ENCODE results near the gene GNL3.

The GNL3 gene

GRCh38 chr3:52688266-52688665 is 2.4 kb downstream of the GNL3 start:
- DNase-seq = no peak

- no peak for DNase-seq
These were observed 3.3 kb downstream of the GNL3 start for GRCh38 chr3:52689151-52689550.

GRCh38 chr3:52690560-52690959 is 4.7 kb downstream of the GNL3 start:
- no peak for DNase-seq

GRCh38 chr3:52693071-52693470 is 7.2 kb downstream of the GNL3 start:
- DNase-seq = no peak

GRCh38 chr3:52694528-52695189 is 8.8 kb downstream of the GNL3 start:
- DNase-seq = no peak

- DNase-seq = no peak
These were observed 10.2 kb downstream of the GNL3 start for GRCh38 chr3:52695798-52696671.

GRCh38 chr3:52696830-52697631 is 11.2 kb downstream of the GNL3 start:
- no peak for DNase-seq

- no peak for DNase-seq
These were observed 11.8 kb downstream of the GNL3 start for GRCh38 chr3:52697632-52697965.

- DNase-seq = no peak
These were observed 17.5 kb downstream of the GNL3 start for GRCh38 chr3:52703341-52703740.

- peak in 5 of 51 donors; percentile 2 to 39 (median 22) for DNase-seq
These were observed 19.0 kb downstream of the GNL3 start for GRCh38 chr3:52704611-52705437.

- peak in 5 of 51 donors; percentile 42 to 63 (median 50) for DNase-seq
These were observed 19.5 kb downstream of the GNL3 start for GRCh38 chr3:52705438-52705687.

GRCh38 chr3:52705688-52706686 is 20.2 kb downstream of the GNL3 start, which contains the start of the genes GLT8D1 and SPCS1:
Gene GLT8D1 (minus strand): TSS chr3:52705791. CDS start chr3:52700460, 5,331 bp downstream.
Gene SPCS1 (plus strand): TSS chr3:52706106. CDS start chr3:52706247, 141 bp downstream.
- peak; percentile 40 to 98 (median 86) for DNase-seq

- no peak for DNase-seq
These were observed 21.8 kb downstream of the GNL3 start for GRCh38 chr3:52707585-52707984.

- DNase-seq = no peak
These were observed 24.7 kb downstream of the GNL3 start for GRCh38 chr3:52710512-52710911.

- DNase-seq = no peak
These were observed 26.7 kb downstream of the GNL3 start for GRCh38 chr3:52712291-52713212.

GRCh38 chr3:52714335-52715302 is 28.8 kb downstream of the GNL3 start:
- no peak for DNase-seq

- no peak for DNase-seq
These were observed 30.0 kb downstream of the GNL3 start for GRCh38 chr3:52715714-52716305.
